M059J (cell line): ENCODE measurements around the gene ACTR1A. TPM values are rescaled to one million over a fixed set of nuclear protein-coding genes. Genes with fewer than 3 reads are reported as not detected.
A peak's percentile ranks its signal among the peaks of the same experiment; 100 is the strongest.
"Not testable (repeated sequence)": the region's sequence is repeated elsewhere in the genome, so short reads cannot be mapped to it uniquely, and the experiment has no call there.

Source experiments
- DNase-seq: peaks from one replicate; pipeline ENCODE4 v3.0.0-alpha.2; 2012; ENCODE audit warnings: low read depth
- total RNA-seq: library from RNA; depleted of rRNA; stranded (reverse); fragments of >200 nt; shearing (Covaris generic); gene quantifications from 2 replicates; pipeline ENCODE4 v1.2.3, GENCODE V29; 2014

The ACTR1A gene
- total RNA-seq, 1 experiment from 2014 or later, result 173 TPM

DNA sequence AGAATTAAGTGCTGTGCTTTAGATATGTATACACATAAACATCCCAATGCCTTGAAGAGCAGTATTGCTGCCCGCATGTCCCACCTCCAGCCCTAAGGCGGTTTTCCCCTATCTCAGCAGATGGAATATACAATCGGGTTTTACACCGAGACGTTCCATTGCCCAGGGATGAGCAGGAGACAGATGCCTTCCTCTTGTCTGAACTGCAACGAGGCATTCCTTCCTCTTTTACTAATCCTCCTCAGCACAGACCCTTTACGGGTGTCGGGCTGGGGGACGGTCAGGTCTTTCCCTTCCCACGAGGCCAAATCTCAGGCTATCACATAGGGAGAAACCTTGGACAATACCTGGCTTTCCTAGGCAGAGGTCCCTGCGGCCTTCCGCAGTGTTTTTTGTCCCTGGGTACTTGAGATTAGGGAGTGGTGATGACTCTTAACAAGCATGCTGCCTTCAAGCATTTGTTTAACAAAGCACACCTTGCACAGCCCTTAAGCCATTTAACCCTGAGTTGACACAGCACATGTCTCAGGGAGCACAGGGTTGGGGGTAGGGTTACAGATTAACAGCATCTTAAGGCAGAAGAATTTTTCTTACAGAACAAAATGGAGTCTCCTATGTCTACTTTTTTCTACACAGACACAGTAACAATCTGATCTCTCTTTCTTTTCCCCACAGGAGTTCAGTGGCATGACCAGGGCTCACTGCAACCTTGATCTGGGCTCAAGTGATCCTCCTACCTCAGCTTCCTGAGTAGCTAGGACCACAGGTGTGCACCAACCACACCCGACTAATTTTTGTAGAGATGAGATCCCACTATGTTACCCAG, 47.6 kb downstream of the ACTR1A start:
- DNase-seq, result not testable (repeated sequence)

DNA sequence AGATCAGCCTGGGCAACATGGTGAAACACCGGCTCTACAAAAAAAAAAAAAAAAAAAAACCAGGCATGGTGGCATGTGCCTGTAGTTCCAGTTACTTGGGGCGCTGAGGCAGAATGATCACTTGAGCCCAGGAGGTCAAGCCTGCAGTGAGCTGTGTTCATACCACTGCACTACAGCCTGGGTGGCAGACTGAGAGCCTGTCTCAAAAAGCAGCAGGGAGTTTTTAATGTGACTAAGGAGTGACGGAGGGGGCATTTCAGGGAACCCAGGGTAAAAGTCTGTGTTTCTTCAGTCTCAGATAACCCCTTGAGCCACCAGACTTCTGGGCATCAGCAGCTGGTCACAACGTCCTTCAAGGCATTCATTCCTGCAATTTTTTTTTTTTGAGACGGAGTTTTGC, 49.0 kb downstream of the ACTR1A start:
- DNase-seq, result peak; percentile 68

DNA sequence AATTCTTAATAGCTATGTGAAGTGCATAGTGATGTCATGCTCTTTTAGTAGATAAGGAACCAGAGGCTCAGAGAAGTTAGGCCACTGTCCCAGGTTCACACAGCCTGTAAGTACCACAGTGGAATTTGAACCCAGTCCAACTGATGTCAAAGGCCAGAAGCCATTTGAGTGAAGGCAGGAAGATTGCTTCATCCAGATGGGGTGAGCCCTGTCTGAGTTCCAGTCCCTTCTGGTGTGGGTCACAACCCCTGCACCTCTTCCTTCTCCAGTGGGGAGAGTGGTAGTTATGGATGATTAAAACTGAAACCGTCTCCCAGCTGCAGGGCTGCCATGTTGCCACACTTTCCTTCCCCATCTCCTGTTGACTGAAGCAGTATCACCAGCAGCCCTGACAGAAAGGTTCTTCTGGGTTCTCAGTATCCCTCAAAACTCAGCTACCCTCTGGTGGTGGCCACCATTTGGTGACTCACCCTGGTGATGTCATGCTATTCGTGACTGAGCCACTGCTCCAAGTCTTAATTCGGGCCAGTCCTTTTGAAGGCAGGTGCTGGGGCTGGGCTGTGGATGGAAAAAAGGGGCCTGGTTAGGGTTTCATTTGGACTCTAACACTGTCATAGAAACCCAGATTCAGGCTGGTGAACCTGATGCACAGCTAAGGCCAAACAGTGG, 49.7 kb downstream of the ACTR1A start:
- peak; percentile 94 for DNase-seq

DNA sequence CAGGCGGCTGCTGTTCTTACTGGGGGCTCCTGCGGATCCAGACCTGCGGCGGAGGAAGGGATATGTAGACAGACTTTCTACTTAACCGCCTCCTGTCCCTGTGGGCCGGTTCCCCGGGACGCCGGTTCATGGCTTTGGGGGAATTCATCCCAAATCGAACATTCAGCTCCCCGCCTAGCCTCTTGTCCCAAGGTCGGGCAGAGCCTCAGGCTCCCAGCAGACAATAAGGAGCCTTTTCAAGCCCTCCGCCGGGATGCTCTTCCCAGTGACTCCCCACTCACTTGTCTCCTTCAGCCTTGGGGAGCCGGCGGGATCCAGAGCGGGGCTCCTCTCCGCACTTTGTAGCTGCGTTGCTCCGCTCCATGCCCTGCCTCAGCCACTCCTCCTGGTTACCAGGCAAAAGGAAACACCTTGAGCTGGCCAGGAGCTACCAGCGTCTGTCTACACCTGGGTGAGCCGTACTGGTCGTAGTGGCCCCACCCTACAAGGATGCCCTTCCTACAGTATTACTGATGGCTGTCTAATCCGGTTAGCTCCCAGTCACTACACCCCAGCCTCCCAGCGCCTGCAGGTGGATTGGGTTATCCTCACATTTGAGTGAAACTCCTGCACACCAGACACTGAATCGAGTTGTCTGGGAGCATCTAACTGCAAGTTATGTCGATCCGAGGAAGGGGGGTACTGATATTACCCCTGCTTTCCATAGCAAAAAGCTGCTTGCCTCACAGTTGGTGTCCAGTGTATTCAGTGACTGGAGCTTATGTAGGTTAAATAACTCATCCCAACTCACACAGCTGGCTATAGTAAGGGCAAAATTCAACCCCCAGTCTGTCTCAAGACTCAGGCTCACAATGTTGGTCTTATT, 51.2 kb downstream of the ACTR1A start, which contains the start of gene C10orf95:
TSS of gene C10orf95 (minus strand) at position 439 of the 865 bp plus-strand sequence. CDS start 450 bp downstream, outside the sequence.
- no peak for DNase-seq

DNA sequence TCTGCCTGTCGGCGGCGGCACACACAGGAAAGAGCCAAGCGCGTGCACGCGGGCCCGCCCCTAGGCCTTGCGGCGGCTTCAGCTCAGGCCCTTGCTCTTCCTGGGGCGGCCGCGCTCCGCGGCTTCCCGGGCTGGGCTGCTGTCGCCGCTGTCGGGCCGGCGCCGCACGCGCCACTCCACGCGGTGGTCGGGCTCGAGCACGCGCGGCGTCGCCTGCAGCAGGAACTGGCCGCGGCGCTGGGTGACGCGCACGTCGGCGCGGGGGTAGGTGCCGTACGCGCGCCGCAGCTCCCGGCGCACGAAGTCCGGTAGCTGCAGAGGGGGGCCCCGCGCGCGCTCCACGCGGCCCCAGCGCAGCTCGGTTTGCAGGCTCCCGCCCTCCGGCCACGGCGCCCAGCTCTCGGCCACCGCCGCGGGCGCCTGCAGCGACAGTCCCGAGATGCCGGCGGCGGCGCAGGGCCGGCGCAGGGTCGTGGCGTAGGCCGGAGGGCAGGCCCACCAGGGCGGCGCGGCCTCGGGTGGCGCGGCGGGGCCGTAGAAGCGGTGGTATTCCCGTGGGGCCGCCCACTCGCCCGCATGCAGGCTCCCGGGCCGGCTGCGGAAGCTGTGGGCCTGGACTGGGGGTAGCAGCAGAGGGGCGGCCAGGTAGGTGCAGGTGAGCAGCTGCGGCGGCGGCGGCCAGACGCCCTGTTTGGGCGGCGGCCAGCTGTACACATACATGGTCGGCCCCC, 52.0 kb downstream of the ACTR1A start:
- DNase-seq, result peak; percentile 77

DNA sequence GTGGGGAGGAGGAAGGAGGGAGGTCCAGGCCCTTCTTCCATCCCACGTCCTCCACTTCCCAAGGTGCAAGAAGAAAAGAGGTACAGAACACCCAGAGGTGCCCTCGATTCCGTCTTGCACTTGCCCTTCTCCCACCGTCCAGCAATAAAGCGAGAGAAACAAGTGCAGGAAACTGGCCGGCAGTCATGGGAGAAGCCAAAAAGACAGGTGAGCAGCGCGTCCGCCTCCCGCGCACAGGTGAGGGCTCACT, 52.5 kb downstream of the ACTR1A start:
- no peak for DNase-seq

DNA sequence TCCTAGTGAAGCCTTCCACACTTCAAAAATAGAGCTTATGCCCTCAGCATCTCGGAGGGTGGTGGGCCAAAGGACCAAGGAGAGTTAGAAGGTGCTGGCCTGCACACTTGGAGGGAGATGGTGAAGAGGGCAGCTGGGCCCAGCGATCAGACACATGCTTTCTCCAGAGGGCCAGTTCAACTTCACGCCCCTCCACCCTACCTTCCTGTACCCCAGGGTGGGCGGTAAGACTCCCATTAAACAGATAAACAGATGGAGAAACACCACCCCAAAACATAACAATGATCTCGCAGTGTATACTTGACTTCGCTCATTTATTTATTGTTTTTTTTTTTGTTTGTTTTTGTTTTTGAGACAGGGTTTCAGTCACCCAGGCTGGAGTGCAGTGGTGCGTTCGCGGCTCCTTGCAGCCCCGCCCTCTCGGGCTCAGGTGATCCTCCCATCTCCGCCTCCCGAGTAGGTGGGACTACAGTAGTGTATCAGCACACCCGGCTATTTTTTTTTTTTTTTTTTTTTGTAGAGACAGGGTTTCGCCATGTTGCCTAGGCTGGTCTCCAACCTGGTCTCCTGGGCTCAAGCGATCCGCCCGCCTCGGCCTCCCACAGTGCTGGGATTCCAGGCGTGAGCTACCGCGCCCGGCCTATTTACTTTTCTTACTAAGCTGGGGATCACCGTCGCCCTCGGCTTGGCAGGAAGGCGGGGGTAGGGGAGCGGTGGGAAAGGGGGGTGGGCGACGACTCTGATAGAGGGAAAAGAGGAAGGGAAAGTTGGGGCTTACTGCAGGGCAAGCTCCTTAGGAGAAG, 53.0 kb downstream of the ACTR1A start:
- DNase-seq, result peak; percentile 79

DNA sequence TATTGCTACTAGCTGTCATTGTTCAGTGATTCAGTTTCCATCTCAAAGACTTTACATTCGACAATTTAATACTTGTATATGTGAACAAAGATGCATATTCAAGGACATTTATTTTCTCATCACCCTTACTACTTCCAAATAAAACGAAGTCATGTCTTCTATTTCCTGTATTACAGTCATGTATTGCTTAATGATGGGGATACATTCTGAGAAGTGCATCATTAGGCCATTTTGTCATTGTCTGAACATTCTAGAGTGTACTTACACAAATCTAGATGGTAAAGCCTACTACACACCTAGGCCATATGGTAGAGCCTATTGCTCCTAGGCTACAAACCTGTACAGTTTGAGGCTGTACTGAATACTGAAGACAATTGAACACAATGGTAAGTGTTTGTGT, 57.7 kb downstream of the ACTR1A start:
- no peak for DNase-seq

DNA sequence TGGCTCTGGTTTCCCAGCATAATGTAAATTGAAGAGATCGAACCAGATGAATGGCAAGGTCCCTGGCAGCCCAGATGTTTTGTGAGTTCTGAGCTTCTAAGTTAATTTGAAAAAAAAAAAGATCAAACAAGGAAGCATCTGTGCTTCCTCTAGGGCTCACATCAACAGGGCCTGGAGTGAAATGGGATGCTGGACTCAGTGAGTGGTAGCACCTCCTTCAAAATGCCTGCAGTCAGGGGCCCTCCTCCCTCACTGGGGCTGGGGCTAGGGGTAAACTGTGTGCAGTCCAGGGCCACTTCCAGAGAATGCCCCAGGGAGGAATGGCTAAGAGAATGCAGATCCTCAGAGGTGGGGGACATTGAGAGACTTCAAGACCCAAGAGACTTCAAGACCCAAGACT, 64.1 kb downstream of the ACTR1A start:
- DNase-seq, result no peak

DNA sequence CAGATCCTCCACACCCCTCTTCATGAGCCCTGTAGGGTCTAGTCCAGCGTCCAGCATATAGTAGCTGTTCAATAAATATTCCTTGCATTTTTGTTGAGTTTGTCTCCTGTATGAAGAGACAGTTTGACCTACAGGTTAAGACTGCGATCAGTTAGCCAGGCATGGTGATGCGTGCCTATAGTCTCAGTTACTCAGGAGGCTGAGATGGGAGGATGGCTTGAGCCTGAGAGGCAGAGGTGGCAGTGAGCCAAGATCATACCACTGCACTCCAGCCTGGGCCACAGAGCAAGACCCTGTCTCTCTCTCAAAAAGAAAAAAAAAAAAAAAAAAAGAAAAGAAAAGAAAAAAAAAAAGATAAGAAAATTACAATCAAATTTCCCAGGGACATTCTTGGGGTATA, 65.0 kb downstream of the ACTR1A start:
- no peak for DNase-seq

DNA sequence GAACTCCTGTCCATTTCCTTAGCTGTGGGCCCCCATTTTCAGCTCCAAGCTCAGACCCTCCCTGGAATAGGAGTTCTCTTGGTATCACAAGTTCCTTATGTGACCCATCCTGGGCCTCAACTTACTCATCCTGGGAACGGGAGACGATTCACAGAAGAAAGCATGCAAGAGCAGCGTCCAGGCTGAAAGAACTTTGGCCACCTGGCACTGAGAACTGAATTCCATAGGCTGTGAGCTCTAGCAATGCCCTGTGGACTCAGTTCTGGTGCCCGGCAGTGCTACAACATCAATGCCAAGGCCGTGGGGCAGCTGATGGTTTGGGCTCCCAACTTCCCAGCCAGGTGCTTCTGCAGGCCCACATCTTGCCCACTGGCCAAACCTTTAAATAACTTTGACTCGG, 66.2 kb downstream of the ACTR1A start:
- DNase-seq, result no peak

DNA sequence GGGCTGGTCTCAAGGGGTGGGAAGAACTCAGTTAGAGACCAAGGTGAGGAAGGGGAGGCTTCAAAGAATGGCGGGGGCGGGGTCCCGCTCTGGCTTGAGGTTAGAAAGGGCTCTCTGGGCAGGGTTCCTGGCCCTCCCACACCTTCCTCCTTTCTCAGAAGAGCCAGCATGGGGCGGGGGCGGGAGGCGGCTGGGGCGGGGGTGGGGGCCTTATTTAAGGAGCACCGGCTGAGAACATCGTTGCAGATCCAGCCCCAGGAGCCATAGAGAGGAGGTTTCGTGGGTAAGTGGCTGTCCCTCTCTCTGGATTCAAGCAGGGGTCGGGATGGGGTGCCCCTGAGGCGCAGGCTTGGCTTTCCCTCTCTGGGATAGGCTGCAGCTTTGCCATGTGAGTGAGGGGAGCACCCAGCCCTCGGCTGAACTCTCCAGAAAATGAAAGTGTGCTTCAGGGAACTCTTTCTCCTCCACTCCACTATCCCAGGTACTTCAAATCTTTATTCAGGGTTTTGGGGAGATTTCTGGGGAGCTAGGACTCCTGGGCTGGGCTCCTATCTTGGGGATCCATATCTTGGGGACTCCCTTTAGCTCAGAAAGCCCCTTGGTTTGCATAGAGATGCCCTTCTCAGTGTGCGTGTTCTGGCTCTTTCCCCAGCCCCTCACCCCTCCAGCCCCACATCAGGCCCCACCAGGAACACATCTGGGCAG, 66.8 kb downstream of the ACTR1A start:
- no peak for DNase-seq

DNA sequence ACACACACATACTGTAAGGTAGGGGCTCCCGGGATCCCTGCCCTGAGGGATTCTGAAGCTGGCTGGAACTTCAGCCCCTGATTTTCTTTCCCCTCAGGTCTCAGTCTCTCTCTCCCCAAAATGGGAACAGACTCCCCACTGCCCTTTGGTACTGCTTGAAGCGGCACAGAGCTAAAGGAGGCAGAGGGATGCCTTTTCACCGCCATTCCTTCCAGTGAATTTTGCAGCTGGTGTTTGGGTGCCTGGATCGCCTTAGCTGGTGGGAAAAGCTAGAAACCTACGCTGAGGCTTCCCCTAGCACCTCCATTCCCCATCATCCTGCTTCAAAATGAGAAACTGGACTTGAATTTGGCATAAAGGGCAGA, 67.4 kb downstream of the ACTR1A start:
- no peak for DNase-seq

DNA sequence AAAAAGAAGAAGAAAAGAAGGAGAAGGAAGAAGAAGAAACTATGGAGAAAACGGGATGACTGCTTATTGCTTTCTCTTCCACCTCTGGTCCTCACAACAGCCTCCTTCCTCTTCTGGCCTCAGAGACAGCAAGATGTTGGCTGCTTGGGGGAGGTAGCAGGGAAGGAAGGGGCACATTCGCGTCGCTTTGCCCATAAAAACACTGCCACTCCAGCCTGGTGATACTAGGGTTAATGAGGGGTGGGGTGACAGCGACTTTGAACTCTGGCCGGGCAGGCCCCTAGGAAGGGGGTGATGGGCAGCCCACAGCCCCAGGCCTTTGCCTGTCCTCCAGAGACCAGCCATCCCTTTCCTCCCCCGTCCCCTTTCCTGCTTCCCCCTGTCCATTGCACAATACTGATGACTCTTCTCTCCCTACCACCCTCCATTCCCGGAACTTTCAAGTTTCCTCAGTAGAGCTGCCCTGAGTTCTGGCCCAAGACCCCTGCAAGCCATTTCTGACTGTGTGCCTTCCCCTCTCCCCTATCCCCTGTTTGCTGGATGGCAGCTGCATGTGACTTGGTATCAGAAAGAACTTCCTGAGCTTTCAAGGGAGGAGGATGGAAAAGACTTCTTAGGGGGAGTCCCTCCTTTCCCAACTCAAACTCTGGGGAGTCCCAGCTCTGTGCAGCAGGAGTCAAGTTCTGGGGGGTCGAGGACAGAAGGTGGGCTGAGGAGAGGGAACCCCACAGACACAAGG, 67.9 kb downstream of the ACTR1A start:
- peak; percentile 38 for DNase-seq

DNA sequence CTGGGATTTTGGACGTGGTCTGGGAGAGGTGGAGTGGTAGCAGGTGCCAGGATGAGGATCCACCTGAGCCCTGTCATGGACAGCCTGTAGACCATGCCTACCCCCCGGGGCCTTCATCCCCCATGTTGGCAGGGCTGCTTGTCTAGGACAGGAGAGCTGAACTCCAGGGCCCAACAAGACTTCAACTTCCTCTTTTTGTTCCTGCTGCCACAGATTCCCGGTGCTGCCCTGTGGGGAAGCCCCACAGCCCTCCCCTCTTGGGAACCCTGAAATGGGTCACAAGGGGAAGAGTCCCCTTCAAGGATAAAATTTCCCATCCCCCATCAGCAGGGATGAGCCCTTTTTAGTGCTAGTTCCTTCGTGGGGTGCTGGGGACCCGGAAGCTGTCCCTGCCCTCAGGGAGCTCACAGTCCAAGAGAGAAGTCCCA, 68.9 kb downstream of the ACTR1A start:
- DNase-seq, result no peak

DNA sequence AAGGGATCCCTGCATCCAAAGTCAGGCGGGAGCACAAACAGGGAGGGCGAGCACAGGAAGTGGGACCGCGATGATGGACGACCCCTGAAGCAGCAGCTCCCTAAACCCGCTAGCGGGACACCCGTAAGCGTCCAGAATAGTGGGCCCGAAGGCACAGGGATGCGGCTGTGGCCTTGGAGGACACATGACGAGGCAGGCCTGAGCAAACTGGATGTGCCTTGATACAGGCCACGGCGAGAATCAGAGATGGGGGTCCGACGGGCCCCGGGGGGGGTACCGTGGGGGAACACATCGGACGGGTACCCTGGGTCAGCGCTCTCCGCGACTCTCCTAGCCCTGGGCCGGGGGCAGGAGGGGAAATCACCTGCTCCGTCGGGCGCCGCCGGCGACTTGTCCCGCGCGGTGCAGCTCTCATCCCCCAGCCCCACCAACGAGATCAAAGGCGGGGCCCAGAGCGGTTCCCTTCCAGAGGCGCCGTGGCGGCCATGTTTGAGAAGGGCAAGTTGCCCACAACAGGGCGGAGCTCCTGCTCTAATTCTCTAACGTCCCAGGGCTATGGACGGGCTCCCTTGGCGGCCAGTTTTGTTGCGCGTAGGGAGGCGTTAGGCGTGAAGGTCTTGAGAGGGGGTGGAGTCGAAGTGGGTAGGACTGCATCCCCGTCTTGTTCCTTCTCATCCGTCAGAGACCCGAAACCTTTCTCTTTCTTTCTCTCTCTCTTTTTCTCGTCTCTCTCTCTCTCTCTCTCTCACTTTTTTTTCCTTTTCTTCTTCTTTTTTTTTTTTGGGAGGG, 70.2 kb downstream of the ACTR1A start, which contains the start of gene CUEDC2:
TSS of gene CUEDC2 (minus strand) at position 413 of the 789 bp plus-strand sequence. CDS start 7,386 bp downstream, outside the sequence.
- peak; percentile 96 for DNase-seq

DNA sequence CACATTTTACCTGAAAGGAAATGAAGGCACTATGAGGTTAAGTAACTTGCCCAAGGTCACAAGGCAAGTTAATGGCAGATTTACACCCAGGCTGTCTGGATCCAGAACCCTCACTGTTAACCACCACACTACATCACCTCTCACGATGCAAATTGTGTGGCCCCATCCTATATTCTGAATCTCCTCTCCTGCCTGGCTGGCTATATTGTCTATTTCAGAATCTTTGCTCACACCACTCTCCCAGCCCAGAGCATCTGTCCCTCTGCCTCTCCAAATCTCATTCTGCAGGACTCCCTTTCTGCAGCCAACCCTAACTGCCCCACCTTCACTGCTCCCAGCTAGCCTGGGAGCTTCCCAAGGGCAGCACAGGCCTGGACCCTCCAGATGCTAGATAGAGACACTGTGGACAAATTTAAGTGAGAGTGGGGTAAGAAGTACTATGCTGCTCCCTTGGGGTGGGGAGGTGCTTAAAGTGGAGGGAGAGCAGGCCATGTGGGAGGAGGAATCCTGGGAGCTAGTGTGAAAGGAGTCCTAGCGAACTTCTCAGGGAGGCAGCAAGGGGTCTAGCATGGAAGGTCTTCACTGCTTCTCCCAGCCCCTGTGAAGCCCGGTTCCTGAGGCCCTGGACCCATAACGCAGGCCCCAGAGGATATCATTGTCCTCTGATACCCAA, 70.9 kb downstream of the ACTR1A start:
- DNase-seq, result peak; percentile 19

DNA sequence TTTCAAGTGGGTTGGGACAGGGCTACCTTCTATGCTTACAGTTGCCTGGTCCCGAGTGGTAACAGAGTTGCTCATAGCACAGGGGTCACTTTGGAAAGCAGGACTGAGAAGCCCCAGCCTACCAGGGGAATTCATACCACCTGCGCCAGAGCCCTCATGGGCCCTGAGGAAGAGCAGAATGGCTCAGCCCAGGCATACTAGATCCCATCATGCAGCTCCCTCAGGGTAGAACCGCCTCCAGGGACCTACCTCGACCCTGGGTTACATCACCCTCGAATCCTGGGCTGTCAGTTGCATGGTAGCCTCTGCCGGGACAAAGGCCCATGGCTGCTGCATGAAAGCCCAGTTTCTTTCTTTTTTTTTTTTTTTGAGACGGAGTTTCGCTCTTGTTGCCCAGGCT, 73.0 kb downstream of the ACTR1A start:
- no peak for DNase-seq
